ENCODE data around the gene CD4.

CD4 gene

GRCh38 chr12:6824901-6825381 is 35.6 kb downstream of the CD4 start:
- Mint-ChIP-seq H3K4me1 (peaks cover 33% of the 10 kb centered on the region), H3K27me3 (peaks cover 82% of the 10 kb centered on the region), H3K36me3 (ENCODE audit: insufficient read depth) (peaks cover 16% of the 10 kb centered on the region), H3K9me3 (no peaks in the 10 kb centered on the region), H3K27ac (ENCODE audit: low read depth) (peak overlapping the region; percentile 15), H3K4me3 (no peak overlapping the region)
- no peak for DNase-seq (ENCODE audit: low spot score in 2 of 2)
- ATAC-seq (replicated peaks; ENCODE audit: extremely low read depth, poor library complexity, severe bottlenecking) = no peak

- peaks cover 88% of the 10 kb centered on the region for H3K27me3 Mint-ChIP-seq
- H3K27ac Mint-ChIP-seq (ENCODE audit: low read depth) = peak overlapping the region; percentile 15
- H3K9me3 Mint-ChIP-seq = no peaks in the 10 kb centered on the region
- DNase-seq (ENCODE audit: low spot score in 2 of 2) (peak; percentile 60 to 79), ATAC-seq (replicated peaks; ENCODE audit: extremely low read depth, poor library complexity, severe bottlenecking) (peak; percentile 50)
- no peak overlapping the region for H3K4me3 Mint-ChIP-seq
- peaks cover 16% of the 10 kb centered on the region for H3K36me3 Mint-ChIP-seq (ENCODE audit: insufficient read depth)
- H3K4me1 Mint-ChIP-seq = peaks cover 33% of the 10 kb centered on the region
Measured at GRCh38 chr12:6825398-6826124, 36.2 kb downstream of the CD4 start.

GRCh38 chr12:6826125-6826733 is 36.9 kb downstream of the CD4 start:
- peaks cover 16% of the 10 kb centered on the region for H3K36me3 Mint-ChIP-seq (ENCODE audit: insufficient read depth)
- DNase-seq (ENCODE audit: low spot score in 2 of 2) (no peak), ATAC-seq (replicated peaks; ENCODE audit: extremely low read depth, poor library complexity, severe bottlenecking) (no peak)
- H3K9me3 Mint-ChIP-seq = no peaks in the 10 kb centered on the region
- H3K27me3 Mint-ChIP-seq = peaks cover 95% of the 10 kb centered on the region
- no peak overlapping the region for H3K27ac Mint-ChIP-seq (ENCODE audit: low read depth)
- no peak overlapping the region for H3K4me3 Mint-ChIP-seq
- peaks cover 33% of the 10 kb centered on the region for H3K4me1 Mint-ChIP-seq

- H3K27me3 Mint-ChIP-seq = peaks cover 98% of the 10 kb centered on the region
Measured at GRCh38 chr12:6826734-6827436, 37.6 kb downstream of the CD4 start.

GRCh38 chr12:6827437-6827911 is 38.1 kb downstream of the CD4 start:
- Mint-ChIP-seq H3K27me3 (peaks cover 95% of the 10 kb centered on the region), H3K36me3 (ENCODE audit: insufficient read depth) (peaks cover 17% of the 10 kb centered on the region), H3K9me3 (no peaks in the 10 kb centered on the region), H3K27ac (ENCODE audit: low read depth) (peak overlapping the region; percentile 10), H3K4me3 (peak overlapping the region; percentile 85), H3K4me1 (peaks cover 33% of the 10 kb centered on the region)
- ATAC-seq (replicated peaks; ENCODE audit: extremely low read depth, poor library complexity, severe bottlenecking) = no peak
- DNase-seq (ENCODE audit: low spot score in 2 of 2) = no peak

More at GRCh38 chr12:6826734-6827436, 37.6 kb downstream of the CD4 start:
- Mint-ChIP-seq H3K4me3 (peak overlapping the region; percentile 70), H3K27ac (ENCODE audit: low read depth) (peak overlapping the region; percentile 10), H3K36me3 (ENCODE audit: insufficient read depth) (peaks cover 17% of the 10 kb centered on the region), H3K4me1 (peaks cover 33% of the 10 kb centered on the region), H3K9me3 (no peaks in the 10 kb centered on the region)
- ATAC-seq (replicated peaks; ENCODE audit: extremely low read depth, poor library complexity, severe bottlenecking) (no peak), DNase-seq (ENCODE audit: low spot score in 2 of 2) (no peak)

GRCh38 chr12:6827982-6828780 is 38.9 kb downstream of the CD4 start, which contains the start of gene P3H3:
P3H3 (plus strand) TSS chr12:6828407; CDS start chr12:6828441, 34 bp downstream.
- DNase-seq (ENCODE audit: low spot score in 2 of 2) (no peak), ATAC-seq (replicated peaks; ENCODE audit: extremely low read depth, poor library complexity, severe bottlenecking) (no peak)
- no peaks in the 10 kb centered on the region for H3K9me3 Mint-ChIP-seq
- peaks cover 17% of the 10 kb centered on the region for H3K36me3 Mint-ChIP-seq (ENCODE audit: insufficient read depth)
- H3K27me3 Mint-ChIP-seq = peaks cover 88% of the 10 kb centered on the region
- H3K4me1 Mint-ChIP-seq = peaks cover 33% of the 10 kb centered on the region
- H3K4me3 Mint-ChIP-seq = peak within 1 kb of the TSS; percentile 85
- peak within 1 kb of the TSS; percentile 85 for H3K27ac Mint-ChIP-seq (ENCODE audit: low read depth)

- peak overlapping the region; percentile 85 for H3K27ac Mint-ChIP-seq (ENCODE audit: low read depth)
- DNase-seq (ENCODE audit: low spot score in 2 of 2) = no peak
- peaks cover 80% of the 10 kb centered on the region for H3K27me3 Mint-ChIP-seq
- peaks cover 33% of the 10 kb centered on the region for H3K4me1 Mint-ChIP-seq
- H3K9me3 Mint-ChIP-seq = no peaks in the 10 kb centered on the region
- peak; percentile 55 for ATAC-seq (replicated peaks; ENCODE audit: extremely low read depth, poor library complexity, severe bottlenecking)
- H3K36me3 Mint-ChIP-seq (ENCODE audit: insufficient read depth) = peaks cover 18% of the 10 kb centered on the region
- peak overlapping the region; percentile 85 for H3K4me3 Mint-ChIP-seq
Measured at GRCh38 chr12:6828781-6829535, 39.6 kb downstream of the CD4 start.

GRCh38 chr12:6829536-6830220 is 40.4 kb downstream of the CD4 start:
- H3K27me3 Mint-ChIP-seq = peaks cover 73% of the 10 kb centered on the region
- no peak for DNase-seq (ENCODE audit: low spot score in 2 of 2)
- peak overlapping the region; percentile 85 for H3K27ac Mint-ChIP-seq (ENCODE audit: low read depth)

GRCh38 chr12:6830286-6830890 is 41.1 kb downstream of the CD4 start:
- H3K4me3 Mint-ChIP-seq = peak overlapping the region; percentile 38
- DNase-seq (ENCODE audit: low spot score in 2 of 2) (no peak), ATAC-seq (replicated peaks; ENCODE audit: extremely low read depth, poor library complexity, severe bottlenecking) (no peak)
- peaks cover 27% of the 10 kb centered on the region for H3K4me1 Mint-ChIP-seq
- no peak overlapping the region for H3K27ac Mint-ChIP-seq (ENCODE audit: low read depth)
- H3K27me3 Mint-ChIP-seq = peaks cover 66% of the 10 kb centered on the region
- peaks cover 19% of the 10 kb centered on the region for H3K36me3 Mint-ChIP-seq (ENCODE audit: insufficient read depth)
- no peaks in the 10 kb centered on the region for H3K9me3 Mint-ChIP-seq

More at GRCh38 chr12:6829536-6830220, 40.4 kb downstream of the CD4 start:
- no peak for ATAC-seq (replicated peaks; ENCODE audit: extremely low read depth, poor library complexity, severe bottlenecking)
- Mint-ChIP-seq H3K36me3 (ENCODE audit: insufficient read depth) (peaks cover 20% of the 10 kb centered on the region), H3K4me1 (peaks cover 33% of the 10 kb centered on the region), H3K4me3 (peak overlapping the region; percentile 85), H3K9me3 (no peaks in the 10 kb centered on the region)

GRCh38 chr12:6830999-6831398 is 41.7 kb downstream of the CD4 start:
- Mint-ChIP-seq H3K27ac (ENCODE audit: low read depth) (no peak overlapping the region), H3K4me3 (no peak overlapping the region), H3K4me1 (peaks cover 23% of the 10 kb centered on the region), H3K9me3 (no peaks in the 10 kb centered on the region), H3K36me3 (ENCODE audit: insufficient read depth) (peaks cover 15% of the 10 kb centered on the region), H3K27me3 (peaks cover 60% of the 10 kb centered on the region)
- no peak for ATAC-seq (replicated peaks; ENCODE audit: extremely low read depth, poor library complexity, severe bottlenecking)
- no peak for DNase-seq (ENCODE audit: low spot score in 2 of 2)

Measured in central memory CD8-positive, alpha-beta T cell (primary cell).